Suprapubic skin (tissue), 4 donors: ENCODE data around the gene GZF1. TPM values are rescaled to one million over a fixed set of nuclear protein-coding genes. Genes with fewer than 3 reads are reported as not detected.

Source experiments
- DNase-seq, 2 donors: peaks; one replicate each; pipeline ENCODE4 v3.0.0-alpha.2; 2019; ENCODE audit warnings: low spot score in 2 of 2
- H3K27ac ChIP-seq: fragments of 200-600 bp; sonication (generic); one replicate; pipeline ENCODE4 v1.5.1; 2019
- H3K27me3 ChIP-seq: fragments of 200-600 bp; sonication (generic); one replicate; pipeline ENCODE4 v1.5.1; 2019
- H3K36me3 ChIP-seq: fragments of 200-600 bp; sonication (generic); one replicate; pipeline ENCODE4 v1.5.1; 2019
- H3K4me1 ChIP-seq: fragments of 200-600 bp; sonication (generic); one replicate; pipeline ENCODE4 v1.5.1; 2019
- H3K4me3 ChIP-seq: fragments of 200-600 bp; sonication (generic); one replicate; pipeline ENCODE4 v1.5.1; 2019; ENCODE audit warnings: mild to moderate bottlenecking
- H3K9me3 ChIP-seq: fragments of 200-600 bp; sonication (generic); one replicate; pipeline ENCODE4 v1.5.1; 2019
- EP300 ChIP-seq: sonication (generic); formaldehyde crosslinking; IDR thresholded peaks from one replicate; pipeline ENCODE4 v1.6.1; 2017; ENCODE audit warnings: antibody characterized with exemption
- POLR2A ChIP-seq, 2 donors: fragments of 450-650 bp; IDR thresholded peaks; one replicate each; pipeline ENCODE4 v1.6.1; 2017; ENCODE audit warnings: antibody characterized with exemption in 2 of 2, mild to moderate bottlenecking in 2 of 2, moderate library complexity in 2 of 2
- POLR2AphosphoS5 ChIP-seq, 3 donors: sonication (generic); formaldehyde crosslinking; IDR thresholded peaks; one replicate each; pipeline ENCODE4 v1.6.1; 2017; ENCODE audit warnings: antibody characterized with exemption in 3 of 3
- WGBS: methylation state at CpG from one replicate; pipeline ENCODE4 v1.1.5; 2018; 5-methylcytosine and 5-hydroxymethylcytosine counted together
- total RNA-seq, 4 donors: library from RNA; depleted of rRNA; stranded (reverse); fragments of >200 nt; gene quantifications; one replicate each; pipeline ENCODE4 v1.1.0, GENCODE V29; 2016
- TF ChIP-seq, protein P1 (sequence below), 2 donors: fragments of 200-600 bp in 1 of 2; fragments of 450-650 bp in 1 of 2; sonication (generic) in 1 of 2; IDR thresholded peaks; one replicate each; pipeline ENCODE4 v1.5.1; 2016 to 2019; ENCODE audit warnings: antibody characterized with exemption in 2 of 2, mild to moderate bottlenecking in 1 of 2, moderate library complexity in 1 of 2

Gene GZF1
- total RNA-seq, result 10 to 100 TPM; 11.1 to 19.1 (median 15.2) TPM

DNA sequence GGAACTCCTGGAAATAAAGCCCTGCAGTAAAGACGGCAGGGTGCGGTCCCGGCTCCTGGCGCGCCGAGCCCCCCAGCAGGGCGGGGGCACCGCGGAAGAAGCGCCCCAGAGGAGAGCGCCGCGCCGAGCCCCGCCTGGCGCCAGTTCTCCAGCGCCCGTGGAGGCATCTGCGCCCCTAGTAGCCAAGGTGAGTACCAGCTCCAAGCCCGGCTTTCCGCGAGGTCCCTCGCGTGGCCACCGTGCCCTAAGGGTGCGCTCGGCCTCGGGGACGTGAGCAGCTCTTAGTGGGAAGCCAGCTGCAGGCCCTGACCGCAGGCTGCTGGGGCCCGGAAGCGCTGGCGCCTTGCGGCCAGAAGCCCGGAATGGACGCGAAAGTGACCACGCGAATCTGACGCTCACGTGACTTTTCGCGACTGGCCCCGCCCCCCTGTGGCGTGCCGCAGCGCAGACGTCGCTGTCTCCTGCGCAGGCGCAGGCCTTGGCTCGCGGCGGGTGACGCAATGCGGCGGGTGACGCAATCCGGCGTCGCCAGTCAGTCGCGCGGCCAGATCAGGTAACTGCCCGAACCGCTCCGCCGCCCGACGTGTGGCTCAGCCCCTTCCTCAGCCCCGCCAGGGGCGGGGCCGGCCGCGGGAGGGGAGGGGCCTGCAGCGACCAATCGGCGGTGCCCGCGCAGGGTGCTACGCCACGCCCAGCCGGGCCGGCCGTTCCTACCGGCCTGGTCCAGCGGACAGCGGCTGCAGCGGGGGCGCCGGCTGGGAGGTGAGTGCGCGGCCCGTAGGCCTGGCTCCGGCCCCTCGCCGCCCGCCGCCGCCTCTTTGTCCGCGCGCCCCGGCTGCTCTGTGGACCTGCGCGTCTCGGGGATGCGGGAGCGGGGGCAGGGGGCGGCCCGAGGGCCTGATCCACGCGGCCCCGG lies at the start of gene GZF1:
GZF1 (plus strand) TSS at position 707 of the 916 bp plus-strand sequence. CDS start 2,202 bp downstream, outside the sequence.
- no peaks in the 10 kb centered on the region for H3K27me3 ChIP-seq
- peaks cover 11% of the 10 kb centered on the region for H3K36me3 ChIP-seq
- TF ChIP-seq EP300 (peak; percentile 63), POLR2A (IDR thresholded peaks at IDR 0.05) (peak; percentile 15 to 90), POLR2AphosphoS5 (IDR thresholded peaks at IDR 0.05) (peak; percentile 89 to 98 (median 96))
- TF ChIP-seq, protein P1, sequence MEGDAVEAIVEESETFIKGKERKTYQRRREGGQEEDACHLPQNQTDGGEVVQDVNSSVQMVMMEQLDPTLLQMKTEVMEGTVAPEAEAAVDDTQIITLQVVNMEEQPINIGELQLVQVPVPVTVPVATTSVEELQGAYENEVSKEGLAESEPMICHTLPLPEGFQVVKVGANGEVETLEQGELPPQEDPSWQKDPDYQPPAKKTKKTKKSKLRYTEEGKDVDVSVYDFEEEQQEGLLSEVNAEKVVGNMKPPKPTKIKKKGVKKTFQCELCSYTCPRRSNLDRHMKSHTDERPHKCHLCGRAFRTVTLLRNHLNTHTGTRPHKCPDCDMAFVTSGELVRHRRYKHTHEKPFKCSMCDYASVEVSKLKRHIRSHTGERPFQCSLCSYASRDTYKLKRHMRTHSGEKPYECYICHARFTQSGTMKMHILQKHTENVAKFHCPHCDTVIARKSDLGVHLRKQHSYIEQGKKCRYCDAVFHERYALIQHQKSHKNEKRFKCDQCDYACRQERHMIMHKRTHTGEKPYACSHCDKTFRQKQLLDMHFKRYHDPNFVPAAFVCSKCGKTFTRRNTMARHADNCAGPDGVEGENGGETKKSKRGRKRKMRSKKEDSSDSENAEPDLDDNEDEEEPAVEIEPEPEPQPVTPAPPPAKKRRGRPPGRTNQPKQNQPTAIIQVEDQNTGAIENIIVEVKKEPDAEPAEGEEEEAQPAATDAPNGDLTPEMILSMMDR (IDR thresholded peaks at IDR 0.05), result peak in 1 of 2 donors; percentile 21
- H3K9me3 ChIP-seq, result no peaks in the 10 kb centered on the region
- 0% methylated on average over 3 of the region's 114 CpGs for WGBS
- peak within 1 kb of the TSS; percentile 93 for H3K27ac ChIP-seq
- H3K4me3 ChIP-seq, result peak within 1 kb of the TSS; percentile 91
- peaks cover 54% of the 10 kb centered on the region for H3K4me1 ChIP-seq
- DNase-seq, result peak; percentile 98 to 99

DNA sequence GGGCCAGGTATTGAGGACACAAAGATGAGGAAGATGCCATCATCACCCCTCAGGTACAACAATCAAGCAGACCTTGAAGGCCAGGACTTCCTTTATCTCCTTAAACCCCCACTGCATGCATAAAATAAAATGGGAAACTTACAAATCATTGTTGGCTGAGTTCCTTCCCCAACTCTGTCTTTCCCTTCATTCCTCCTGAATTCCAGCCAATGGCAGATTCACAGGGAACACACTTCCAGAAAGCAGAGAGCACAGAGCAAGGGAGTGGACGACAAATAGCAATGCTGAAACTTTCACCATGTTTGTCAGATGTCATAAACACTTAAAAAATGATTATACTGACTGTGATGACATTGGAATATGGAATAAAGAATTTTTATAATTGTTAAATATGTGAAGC lies 48.7 kb upstream of the GZF1 start:
- 47% methylated on average over 1 of the region's 1 CpG for WGBS
- TF ChIP-seq, protein P1 (IDR thresholded peaks at IDR 0.05), result no peak
- TF ChIP-seq POLR2AphosphoS5 (IDR thresholded peaks at IDR 0.05) (no peak), POLR2A (IDR thresholded peaks at IDR 0.05) (no peak), EP300 (no peak)

DNA sequence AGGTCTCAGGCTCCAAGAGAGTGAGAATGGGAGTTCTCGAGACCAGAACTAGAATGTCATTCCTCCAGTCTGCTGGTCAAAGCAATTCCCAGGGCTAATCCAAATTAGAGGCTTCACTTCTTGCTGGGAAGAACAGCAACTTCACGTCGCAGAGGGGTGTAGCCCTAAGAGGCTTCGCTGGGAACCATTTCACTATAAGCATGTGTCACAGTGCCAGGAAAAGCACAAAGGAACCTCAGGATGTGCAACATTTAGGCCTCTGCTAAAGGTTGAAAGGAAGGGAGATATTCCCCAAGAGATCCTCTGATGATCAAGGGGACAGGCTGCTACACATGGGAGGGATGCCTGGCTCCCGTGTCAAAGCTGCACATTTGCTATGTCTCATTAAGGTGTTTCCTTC lies 47.3 kb upstream of the GZF1 start:
- no peak for DNase-seq
- peaks cover 8% of the 10 kb centered on the region for H3K4me1 ChIP-seq
- no peaks in the 10 kb centered on the region for H3K36me3 ChIP-seq
- TF ChIP-seq POLR2A (IDR thresholded peaks at IDR 0.05), result no peak
- TF ChIP-seq, protein P1 (IDR thresholded peaks at IDR 0.05), result no peak
- no peak for TF ChIP-seq POLR2AphosphoS5 (IDR thresholded peaks at IDR 0.05)
- TF ChIP-seq EP300, result no peak
- H3K27ac ChIP-seq, result peak overlapping the region; percentile 78
- no peaks in the 10 kb centered on the region for H3K27me3 ChIP-seq
- no peaks in the 10 kb centered on the region for H3K9me3 ChIP-seq
- 91% methylated on average over 5 of the region's 5 CpGs for WGBS
- H3K4me3 ChIP-seq, result no peak overlapping the region

More for the DNA sequence above, 48.7 kb upstream of the GZF1 start:
- no peaks in the 10 kb centered on the region for H3K36me3 ChIP-seq
- H3K27me3 ChIP-seq, result no peaks in the 10 kb centered on the region
- DNase-seq, result no peak
- H3K9me3 ChIP-seq, result no peaks in the 10 kb centered on the region
- H3K27ac ChIP-seq, result no peak overlapping the region
- H3K4me3 ChIP-seq, result no peak overlapping the region
- peaks cover 8% of the 10 kb centered on the region for H3K4me1 ChIP-seq

DNA sequence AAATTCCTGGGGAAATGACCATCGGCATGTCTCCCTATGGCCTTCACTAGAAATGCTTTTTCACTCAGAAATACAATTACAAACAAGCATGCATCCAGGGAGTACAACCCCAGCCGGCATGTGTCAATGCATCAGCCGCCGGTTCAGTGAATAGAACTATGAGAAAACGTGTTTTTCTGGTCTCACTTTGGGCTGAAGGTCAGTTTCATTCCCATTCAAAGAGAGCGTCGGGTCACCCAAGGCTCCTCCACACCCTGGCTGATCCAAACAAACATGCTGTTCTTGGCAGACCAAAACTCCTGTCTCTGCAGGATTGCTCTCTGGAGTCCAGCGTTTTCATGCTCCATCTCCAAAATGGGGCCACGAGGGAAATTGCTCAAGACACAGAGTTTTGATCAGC lies 46.9 kb upstream of the GZF1 start:
- no peaks in the 10 kb centered on the region for H3K36me3 ChIP-seq
- no peak overlapping the region for H3K4me3 ChIP-seq
- 73% methylated on average over 9 of the region's 9 CpGs for WGBS
- no peaks in the 10 kb centered on the region for H3K27me3 ChIP-seq
- no peak for TF ChIP-seq EP300
- TF ChIP-seq POLR2A (IDR thresholded peaks at IDR 0.05), result no peak
- TF ChIP-seq POLR2AphosphoS5 (IDR thresholded peaks at IDR 0.05), result no peak
- no peak for DNase-seq
- H3K4me1 ChIP-seq, result peaks cover 8% of the 10 kb centered on the region
- no peak overlapping the region for H3K27ac ChIP-seq
- H3K9me3 ChIP-seq, result no peaks in the 10 kb centered on the region

DNA sequence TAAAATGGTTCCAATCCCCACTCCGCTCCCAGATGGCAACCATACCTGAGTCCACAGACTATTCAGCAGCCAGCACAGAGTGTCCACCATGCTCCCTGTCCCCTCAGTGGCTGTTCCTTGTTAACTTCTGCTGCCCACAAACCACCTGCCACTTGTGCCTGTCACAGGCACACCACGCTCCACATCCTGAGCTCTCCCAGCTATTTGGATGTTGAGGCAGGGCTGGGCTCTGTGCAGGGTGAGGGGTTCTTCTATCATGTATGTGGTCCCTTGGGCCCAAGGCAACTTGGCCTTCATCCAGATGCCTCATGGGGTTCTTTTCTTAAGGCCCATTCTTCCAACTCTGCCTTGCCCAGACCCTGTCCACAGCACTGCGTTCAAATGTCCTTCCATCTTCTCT lies 45.4 kb upstream of the GZF1 start:
- Histone ChIP-seq H3K27me3 (no peaks in the 10 kb centered on the region), H3K36me3 (no peaks in the 10 kb centered on the region), H3K27ac (no peak overlapping the region), H3K9me3 (no peaks in the 10 kb centered on the region), H3K4me3 (no peak overlapping the region), H3K4me1 (peaks cover 8% of the 10 kb centered on the region)
- WGBS, result 97% methylated on average over 3 of the region's 3 CpGs
- no peak for DNase-seq
- TF ChIP-seq, protein P1 (IDR thresholded peaks at IDR 0.05), result no peak
- no peak for TF ChIP-seq EP300
- TF ChIP-seq POLR2AphosphoS5 (IDR thresholded peaks at IDR 0.05), result no peak
- no peak for TF ChIP-seq POLR2A (IDR thresholded peaks at IDR 0.05)
